OCI-LY7 (cell line): ENCODE data around the gene CLDN19. TPM values are rescaled to one million over a fixed set of nuclear protein-coding genes. Genes with fewer than 3 reads are reported as not detected.
A peak's percentile ranks its signal among the peaks of the same experiment; 100 is the strongest.

Experiments
- BruUV-seq: library from RNA; stranded (reverse); fragments of 400-500 nt; replicated peaks from 2 replicates; lab custom pipeline; 2021; lab: Mats Ljungman, UMichigan
- CTCF ChIA-PET: fragments of 300-600 bp; sonication (Branson Sonifier 250); formaldehyde crosslinking; loops from one replicate; lab custom pipeline; 2022; ENCODE audit warnings: antibody characterized with exemption; ENCODE audit not compliant: unreplicated experiment; lab: Charles Lee
- POLR2A ChIA-PET: fragments of 300-600 bp; sonication (Branson Sonifier 250); formaldehyde crosslinking; loops from one replicate; lab custom pipeline; 2022; ENCODE audit warnings: antibody characterized with exemption; lab: Charles Lee
- DNase-seq: peaks from one replicate; pipeline ENCODE4 v3.0.0-alpha.2; 2015; ENCODE audit warnings: low spot score
- H2AFZ ChIP-seq: fragments of 200-600 bp; sonication (generic), shearing (Covaris generic); 2 replicates; pipeline ENCODE4 v1.6.1; 2014; ENCODE audit warnings: mild to moderate bottlenecking, antibody characterized with exemption, low read length, moderate library complexity
- H3K27ac ChIP-seq: fragments of 200-600 bp; sonication (generic); 2 replicates; pipeline ENCODE4 v1.5.1; 2014; ENCODE audit warnings: mixed run types, low read depth, mild to moderate bottlenecking, moderate library complexity, low read length, inconsistent platforms; ENCODE audit not compliant: poor library complexity, severe bottlenecking
- H3K36me3 ChIP-seq: fragments of 200-600 bp; sonication (generic); 2 replicates; pipeline ENCODE4 v1.6.1; 2014; ENCODE audit warnings: mild to moderate bottlenecking, antibody characterized with exemption, low read length, moderate library complexity, mixed read lengths; ENCODE audit not compliant: insufficient read depth
- H3K4me1 ChIP-seq: fragments of 200-600 bp; sonication (generic); 2 replicates; pipeline ENCODE4 v1.5.1; 2014; ENCODE audit warnings: mild to moderate bottlenecking, low read length; ENCODE audit not compliant: insufficient read depth, poor library complexity, severe bottlenecking
- H3K4me2 ChIP-seq: fragments of 200-600 bp; sonication (generic); 2 replicates; pipeline ENCODE4 v1.6.1; 2014; ENCODE audit warnings: mild to moderate bottlenecking, low read length
- H3K4me3 ChIP-seq: fragments of 200-600 bp; sonication (generic); 2 replicates; pipeline ENCODE4 v1.5.1; 2014; ENCODE audit warnings: mild to moderate bottlenecking, low read depth, low read length; ENCODE audit not compliant: poor library complexity, severe bottlenecking
- H3K79me2 ChIP-seq: fragments of 200-600 bp; sonication (generic); 2 replicates; pipeline ENCODE4 v1.6.1; 2016; ENCODE audit warnings: low read depth, mild to moderate bottlenecking, low read length, moderate library complexity, mixed read lengths; ENCODE audit not compliant: insufficient read depth
- H3K9me2 ChIP-seq: fragments of 200-600 bp; sonication (generic); 2 replicates; pipeline ENCODE4 v1.6.1; 2016; ENCODE audit warnings: mild to moderate bottlenecking, low read length, mixed read lengths; ENCODE audit not compliant: insufficient read depth
- H3K9me3 ChIP-seq: fragments of 200-600 bp; sonication (generic); 2 replicates; pipeline ENCODE4 v1.6.1; 2014; ENCODE audit warnings: mild to moderate bottlenecking, mixed run types, low read length, mixed read lengths
- H4K20me1 ChIP-seq: fragments of 200-600 bp; sonication (generic); 2 replicates; pipeline ENCODE4 v1.6.1; 2014; ENCODE audit warnings: mild to moderate bottlenecking, antibody characterized with exemption, low read length, moderate library complexity, mixed read lengths; ENCODE audit not compliant: insufficient read depth
- EZH2phosphoT487 ChIP-seq: fragments of 200-600 bp; sonication (generic); IDR thresholded peaks from 2 replicates; pipeline ENCODE4 v1.6.1; 2018; ENCODE audit warnings: low read depth, borderline replicate concordance, mild to moderate bottlenecking, mixed run types, antibody characterized with exemption, low read length, moderate library complexity, mixed read lengths
- intact Hi-C: fragments of 100-400 bp; cut with micrococcal nuclease; formaldehyde crosslinking; loops from one replicate; pipeline ENCODE4 v1.10.0; 2022; ENCODE audit not compliant: unreplicated experiment
- total RNA-seq, 2 experiments: library from RNA; depleted of rRNA in 1 of 2; stranded (reverse); fragments of >200 nt in 1 of 2; shearing (Covaris generic) in 1 of 2; gene quantifications; 2 replicates each; pipeline ENCODE4 v1.2.3, GENCODE V29; 2014 to 2022
- TF ChIP-seq, protein P1 (sequence below): fragments of 200-600 bp; sonication (generic); conservative IDR thresholded peaks from 2 replicates; pipeline ENCODE4 v1.5.1; 2014; ENCODE audit warnings: mild to moderate bottlenecking, antibody characterized with exemption, low read length, moderate library complexity, mixed read lengths

CLDN19 gene
- total RNA-seq, 2 experiments from 2014 or later, result not detected

DNA sequence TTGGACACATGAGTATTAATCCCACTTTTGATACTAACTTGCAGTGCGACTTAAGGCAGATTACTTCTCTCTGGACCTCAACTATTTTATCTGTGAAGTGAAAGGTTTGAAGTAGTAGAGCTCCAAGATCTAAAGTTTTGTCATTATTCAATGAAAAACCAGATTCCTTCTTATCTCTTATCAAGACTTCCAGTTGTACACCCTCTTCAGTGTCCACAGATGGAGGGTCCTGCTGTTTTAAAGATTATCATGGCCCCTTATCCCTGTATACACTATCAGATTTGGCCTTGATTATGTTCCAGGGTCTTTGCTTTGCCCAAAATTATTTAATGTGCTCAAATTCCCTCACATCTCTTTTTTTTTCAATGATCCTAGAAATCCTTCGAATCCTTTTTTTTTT lies 28.1 kb upstream of the CLDN19 start:
- intact Hi-C loops, result loop anchor here (5.0 to 10.0 kb wide), 2 partner anchors 189 to 433 kb away; partner anchors contain the start of genes FOXJ3 and SLC2A1
- Histone ChIP-seq H3K4me2 (peak overlapping the region; percentile 99), H4K20me1 (peaks cover 10% of the 10 kb centered on the region), H2AFZ (no peak overlapping the region; the same call in 1 of the 2 replicates), H3K9me3 (no peaks in the 10 kb centered on the region), H3K9me2 (no peaks in the 10 kb centered on the region), H3K4me1 (peaks cover 27% of the 10 kb centered on the region), H3K27ac (no peak overlapping the region), H3K36me3 (peaks cover 21% of the 10 kb centered on the region), H3K4me3 (peak overlapping the region; percentile 82), H3K79me2 (peaks cover 49% of the 10 kb centered on the region)
- ChIA-PET CTCF (no interaction called here), POLR2A (interaction anchor here (0.6 to 3.5 kb wide), 4 partner anchors 10 to 79 kb away, joined by 4 to 35 read pairs (median 7); partner anchors contain the start of genes SVBP and ZNF691)
- TSS peak; percentile 74 for BruUV-seq
- DNase-seq, result no peak
- no peak for TF ChIP-seq EZH2phosphoT487
- TF ChIP-seq, protein P1, sequence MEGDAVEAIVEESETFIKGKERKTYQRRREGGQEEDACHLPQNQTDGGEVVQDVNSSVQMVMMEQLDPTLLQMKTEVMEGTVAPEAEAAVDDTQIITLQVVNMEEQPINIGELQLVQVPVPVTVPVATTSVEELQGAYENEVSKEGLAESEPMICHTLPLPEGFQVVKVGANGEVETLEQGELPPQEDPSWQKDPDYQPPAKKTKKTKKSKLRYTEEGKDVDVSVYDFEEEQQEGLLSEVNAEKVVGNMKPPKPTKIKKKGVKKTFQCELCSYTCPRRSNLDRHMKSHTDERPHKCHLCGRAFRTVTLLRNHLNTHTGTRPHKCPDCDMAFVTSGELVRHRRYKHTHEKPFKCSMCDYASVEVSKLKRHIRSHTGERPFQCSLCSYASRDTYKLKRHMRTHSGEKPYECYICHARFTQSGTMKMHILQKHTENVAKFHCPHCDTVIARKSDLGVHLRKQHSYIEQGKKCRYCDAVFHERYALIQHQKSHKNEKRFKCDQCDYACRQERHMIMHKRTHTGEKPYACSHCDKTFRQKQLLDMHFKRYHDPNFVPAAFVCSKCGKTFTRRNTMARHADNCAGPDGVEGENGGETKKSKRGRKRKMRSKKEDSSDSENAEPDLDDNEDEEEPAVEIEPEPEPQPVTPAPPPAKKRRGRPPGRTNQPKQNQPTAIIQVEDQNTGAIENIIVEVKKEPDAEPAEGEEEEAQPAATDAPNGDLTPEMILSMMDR, result no peak

DNA sequence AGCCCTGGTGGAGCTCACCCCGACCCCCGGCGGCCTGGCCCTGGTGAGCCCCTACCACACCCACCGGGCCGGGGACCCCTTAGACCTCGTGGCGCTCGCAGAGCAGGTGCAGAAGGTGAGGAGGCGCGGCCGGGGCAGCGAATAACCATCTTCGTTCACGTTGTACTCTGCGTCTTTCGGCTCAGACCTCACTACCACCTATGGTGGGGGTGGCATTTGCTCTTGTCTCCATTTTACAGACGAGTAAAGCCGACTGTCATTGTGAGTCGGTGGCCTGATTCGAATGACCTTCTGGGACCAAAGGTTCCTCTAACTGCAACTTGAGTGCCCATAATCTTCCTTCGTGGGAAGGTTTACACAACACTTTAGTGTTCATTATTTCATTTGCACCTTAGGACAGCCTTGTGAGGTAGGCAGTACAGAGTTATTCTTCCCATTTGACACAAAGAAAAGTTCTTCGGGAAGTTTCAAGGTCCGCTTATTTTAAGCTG lies 27.5 kb upstream of the CLDN19 start:
- CTCF ChIA-PET, result interaction anchor here (1.1 to 2.3 kb wide), 3 partner anchors 41 to 174 kb away, joined by 4 to 9 read pairs (median 4); partner anchors contain the start of gene ZNF691
- TF ChIP-seq EZH2phosphoT487, result no peak
- TF ChIP-seq, protein P1, result no peak
- intact Hi-C loops, result loop anchor here (1.0 to 10.0 kb wide), 4 partner anchors 85 to 433 kb away; partner anchors contain the start of genes FOXJ3, PPIH, SLC2A1 and YBX1
- Histone ChIP-seq H4K20me1 (peaks cover 10% of the 10 kb centered on the region), H3K4me1 (peaks cover 27% of the 10 kb centered on the region), H3K4me3 (peak overlapping the region; percentile 82), H3K27ac (peak overlapping the region; percentile 52), H3K79me2 (peaks cover 49% of the 10 kb centered on the region), H3K9me2 (no peaks in the 10 kb centered on the region), H2AFZ (peak overlapping the region; percentile 69; the same call in 1 of the 2 replicates), H3K4me2 (peak overlapping the region; percentile 99), H3K9me3 (no peaks in the 10 kb centered on the region), H3K36me3 (peaks cover 15% of the 10 kb centered on the region)
- POLR2A ChIA-PET, result interaction anchor here (0.5 to 3.5 kb wide), 12 partner anchors 9 to 311 kb away, joined by 3 to 35 read pairs (median 3); partner anchors contain the start of genes PPCS, PPIH and ZNF691
- no TSS peak for BruUV-seq
- no peak for DNase-seq
